ENCODE measurements around the gene MYPOP.
A peak's percentile ranks its signal among the peaks of the same experiment; 100 is the strongest.
"Not testable (repeated sequence)": the region's sequence is repeated elsewhere in the genome, so short reads cannot be mapped to it uniquely, and the experiment has no call there.

Gene MYPOP

GRCh38 chr19:45879971-45880370 is 22.4 kb downstream of the MYPOP start:
- DNase-seq (ENCODE audit: insufficient read length, low spot score) (no peak), FAIRE-seq (no peak)
- TF ChIP-seq SPI1 (IDR thresholded peaks at IDR 0.05; ENCODE audit: low read depth, low read length), result no peak
- no peak for TF ChIP-seq POLR2A (IDR thresholded peaks at IDR 0.05; ENCODE audit: low read depth, low read length)
- TF ChIP-seq POU2F2 (IDR thresholded peaks at IDR 0.05; ENCODE audit: low read depth, low read length), result no peak
- TF ChIP-seq POLR2AphosphoS5 (IDR thresholded peaks at IDR 0.05; ENCODE audit: low read depth, low read length), result no peak
- TF ChIP-seq TAF1 (IDR thresholded peaks at IDR 0.05; ENCODE audit: low read depth, low read length), result no peak
- TF ChIP-seq PAX5 (IDR thresholded peaks at IDR 0.05; ENCODE audit: insufficient read depth, low read length, severe bottlenecking), result no peak

- no peak for TF ChIP-seq POU2F2 (IDR thresholded peaks at IDR 0.05; ENCODE audit: low read depth, low read length)
- TF ChIP-seq SPI1 (IDR thresholded peaks at IDR 0.05; ENCODE audit: low read depth, low read length), result no peak
- no peak for TF ChIP-seq PAX5 (IDR thresholded peaks at IDR 0.05; ENCODE audit: insufficient read depth, low read length, severe bottlenecking)
- TF ChIP-seq POLR2AphosphoS5 (IDR thresholded peaks at IDR 0.05; ENCODE audit: low read depth, low read length), result no peak
- TF ChIP-seq POLR2A (IDR thresholded peaks at IDR 0.05; ENCODE audit: low read depth, low read length), result no peak
- FAIRE-seq (no peak), DNase-seq (ENCODE audit: insufficient read length, low spot score) (no peak)
These were observed 23.4 kb downstream of the MYPOP start for GRCh38 chr19:45879055-45879454.

DNA sequence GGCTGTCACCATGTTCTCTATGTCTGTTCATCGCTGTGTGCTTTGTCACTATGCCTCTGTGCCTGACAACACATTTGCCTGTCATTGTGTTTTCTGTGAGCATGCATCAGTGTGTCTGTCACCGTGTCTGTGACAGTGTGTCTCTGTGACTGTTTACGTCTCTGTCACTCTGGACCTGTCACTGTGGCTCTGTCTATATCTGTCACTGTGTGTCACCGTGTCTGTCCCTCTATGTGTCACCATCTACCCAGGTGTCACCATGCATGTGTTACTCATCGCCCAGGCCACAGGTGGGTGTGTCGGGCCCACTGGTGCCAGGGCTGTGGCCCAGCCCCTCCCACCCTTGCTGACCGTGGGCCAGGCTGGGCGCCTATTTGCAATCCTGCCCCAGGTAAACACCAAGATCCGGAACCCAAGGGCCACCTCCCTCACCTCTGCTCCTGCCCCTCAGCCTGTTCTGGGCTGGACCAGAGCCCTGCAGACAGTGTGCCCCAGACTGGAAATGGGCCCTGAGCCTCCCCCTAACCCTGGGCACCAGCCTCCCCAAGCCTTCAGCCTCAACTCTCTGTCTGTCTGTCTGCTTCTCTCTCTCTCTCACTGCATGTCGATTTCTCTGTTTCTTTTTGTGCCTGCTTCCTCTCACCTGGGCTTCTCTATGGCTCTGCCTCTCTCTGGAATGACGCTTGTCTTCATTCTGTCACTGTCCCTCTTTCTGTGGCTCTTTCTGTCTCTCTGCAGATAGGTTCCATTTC is 24.2 kb downstream of the MYPOP start:
- FAIRE-seq (peak; percentile 87), DNase-seq (ENCODE audit: insufficient read length, low spot score) (no peak)
- no peak for TF ChIP-seq POLR2A (IDR thresholded peaks at IDR 0.05; ENCODE audit: low read depth, low read length)

DNA sequence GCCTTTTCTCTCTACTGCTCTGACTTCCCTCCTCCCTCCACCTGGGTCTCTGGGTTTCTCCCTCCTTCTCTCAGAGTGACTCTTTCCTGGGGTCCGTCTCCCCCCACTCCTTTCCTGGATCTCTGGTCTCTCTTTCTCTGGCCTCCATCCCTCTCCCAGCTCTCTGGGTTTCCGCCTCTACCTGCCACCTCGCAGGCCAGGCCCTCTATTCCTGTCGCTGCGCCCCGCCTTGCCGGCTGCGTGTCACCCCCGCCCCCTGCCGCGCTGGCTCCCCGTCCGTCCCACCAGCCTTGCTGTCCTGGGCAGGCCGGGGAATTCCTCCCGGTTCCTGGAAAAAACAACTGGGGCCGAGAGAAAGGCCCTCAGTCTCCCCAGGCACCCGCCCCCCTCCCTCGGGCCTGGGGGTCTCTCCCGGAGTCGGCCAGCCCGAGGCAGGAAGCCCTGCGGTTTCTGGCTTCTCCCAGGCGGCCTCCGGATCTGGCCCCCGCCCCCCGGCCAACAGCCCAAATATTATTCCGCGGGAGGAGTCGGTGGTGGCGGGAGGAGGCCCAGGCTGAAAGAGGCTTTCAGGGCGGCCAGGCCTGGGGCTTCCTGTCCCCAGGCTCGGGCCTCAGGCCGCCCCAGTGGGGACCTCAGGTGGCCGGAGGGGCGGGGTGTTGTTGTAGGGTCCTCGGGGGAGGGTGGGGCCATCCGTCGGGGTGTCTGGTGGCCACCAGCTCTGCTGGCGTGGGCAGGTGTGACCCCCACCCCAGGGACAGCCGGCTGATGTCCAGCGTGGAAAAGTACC is 25.8 kb downstream of the MYPOP start:
- DNase-seq (ENCODE audit: insufficient read length, low spot score), result peak; percentile 64
- no peak for TF ChIP-seq POU2F2 (IDR thresholded peaks at IDR 0.05; ENCODE audit: low read depth, low read length)
- no peak for TF ChIP-seq POLR2A (IDR thresholded peaks at IDR 0.05; ENCODE audit: low read depth, low read length)
- no peak for TF ChIP-seq SPI1 (IDR thresholded peaks at IDR 0.05; ENCODE audit: low read depth, low read length)
- TF ChIP-seq PAX5 (IDR thresholded peaks at IDR 0.05; ENCODE audit: insufficient read depth, low read length, severe bottlenecking), result no peak
- no peak for TF ChIP-seq TAF1 (IDR thresholded peaks at IDR 0.05; ENCODE audit: low read depth, low read length)
- TF ChIP-seq POLR2AphosphoS5 (IDR thresholded peaks at IDR 0.05; ENCODE audit: low read depth, low read length), result no peak
- peak; percentile 5 for FAIRE-seq

GRCh38 chr19:45876161-45876410 is 26.3 kb downstream of the MYPOP start:
- TF ChIP-seq POU2F2 (IDR thresholded peaks at IDR 0.05; ENCODE audit: low read depth, low read length) (no peak), SPI1 (IDR thresholded peaks at IDR 0.05; ENCODE audit: low read depth, low read length) (no peak), POLR2A (IDR thresholded peaks at IDR 0.05; ENCODE audit: low read depth, low read length) (no peak), PAX5 (IDR thresholded peaks at IDR 0.05; ENCODE audit: insufficient read depth, low read length, severe bottlenecking) (no peak), POLR2AphosphoS5 (IDR thresholded peaks at IDR 0.05; ENCODE audit: low read depth, low read length) (no peak), TAF1 (IDR thresholded peaks at IDR 0.05; ENCODE audit: low read depth, low read length) (no peak)
- FAIRE-seq, result no peak

GRCh38 chr19:45874620-45874966 is 27.8 kb downstream of the MYPOP start:
- DNase-seq (ENCODE audit: insufficient read length, low spot score) (no peak), FAIRE-seq (no peak)
- no peak for TF ChIP-seq POU2F2 (IDR thresholded peaks at IDR 0.05; ENCODE audit: low read depth, low read length)
- no peak for TF ChIP-seq SPI1 (IDR thresholded peaks at IDR 0.05; ENCODE audit: low read depth, low read length)
- no peak for TF ChIP-seq POLR2A (IDR thresholded peaks at IDR 0.05; ENCODE audit: low read depth, low read length)
- no peak for TF ChIP-seq PAX5 (IDR thresholded peaks at IDR 0.05; ENCODE audit: insufficient read depth, low read length, severe bottlenecking)
- no peak for TF ChIP-seq POLR2AphosphoS5 (IDR thresholded peaks at IDR 0.05; ENCODE audit: low read depth, low read length)
- TF ChIP-seq TAF1 (IDR thresholded peaks at IDR 0.05; ENCODE audit: low read depth, low read length), result no peak

More at GRCh38 chr19:45876161-45876410, 26.3 kb downstream of the MYPOP start:
- DNase-seq (ENCODE audit: insufficient read length, low spot score), result no peak

DNA sequence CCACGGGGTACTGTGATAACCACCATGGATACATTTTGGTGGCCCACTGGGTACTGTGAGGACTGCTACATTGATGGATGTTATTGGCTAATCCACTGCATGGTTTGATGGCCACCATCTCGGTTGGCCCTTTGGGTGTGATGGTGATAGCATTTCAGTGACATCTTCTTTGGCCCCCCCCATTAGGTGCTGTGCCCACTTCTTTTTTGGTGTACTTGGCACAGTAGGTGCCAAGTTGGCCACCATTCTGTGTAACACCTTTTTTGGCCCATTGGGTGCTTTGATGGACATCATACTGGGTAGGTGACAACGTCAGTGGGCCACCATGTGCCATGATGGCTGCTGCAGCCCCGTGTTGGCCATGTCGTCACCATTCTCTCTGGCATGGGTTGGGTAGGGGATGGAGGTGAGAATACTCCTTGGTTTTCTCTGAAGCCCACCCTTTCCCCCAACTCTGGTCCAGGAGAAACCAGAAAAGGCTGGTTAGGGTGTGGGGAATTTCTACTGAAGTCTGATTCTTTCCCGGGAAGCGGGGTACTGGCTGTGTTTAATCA is 29.1 kb downstream of the MYPOP start:
- FAIRE-seq, result no peak

DNA sequence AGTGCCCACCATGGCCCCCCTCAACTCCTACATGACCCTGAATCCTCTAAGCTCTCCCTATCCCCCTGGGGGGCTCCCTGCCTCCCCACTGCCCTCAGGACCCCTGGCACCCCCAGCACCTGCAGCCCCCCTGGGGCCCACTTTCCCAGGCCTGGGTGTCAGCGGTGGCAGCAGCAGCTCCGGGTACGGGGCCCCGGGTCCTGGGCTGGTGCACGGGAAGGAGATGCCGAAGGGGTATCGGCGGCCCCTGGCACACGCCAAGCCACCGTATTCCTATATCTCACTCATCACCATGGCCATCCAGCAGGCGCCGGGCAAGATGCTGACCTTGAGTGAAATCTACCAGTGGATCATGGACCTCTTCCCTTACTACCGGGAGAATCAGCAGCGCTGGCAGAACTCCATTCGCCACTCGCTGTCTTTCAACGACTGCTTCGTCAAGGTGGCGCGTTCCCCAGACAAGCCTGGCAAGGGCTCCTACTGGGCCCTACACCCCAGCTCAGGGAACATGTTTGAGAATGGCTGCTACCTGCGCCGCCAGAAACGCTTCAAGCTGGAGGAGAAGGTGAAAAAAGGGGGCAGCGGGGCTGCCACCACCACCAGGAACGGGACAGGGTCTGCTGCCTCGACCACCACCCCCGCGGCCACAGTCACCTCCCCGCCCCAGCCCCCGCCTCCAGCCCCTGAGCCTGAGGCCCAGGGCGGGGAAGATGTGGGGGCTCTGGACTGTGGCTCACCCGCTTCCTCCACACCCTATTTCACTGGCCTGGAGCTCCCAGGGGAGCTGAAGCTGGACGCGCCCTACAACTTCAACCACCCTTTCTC is 30.1 kb downstream of the MYPOP start:
- no peak for FAIRE-seq
- TF ChIP-seq PAX5 (IDR thresholded peaks at IDR 0.05; ENCODE audit: insufficient read depth, low read length, severe bottlenecking) (no peak), POU2F2 (IDR thresholded peaks at IDR 0.05; ENCODE audit: low read depth, low read length) (no peak), SPI1 (IDR thresholded peaks at IDR 0.05; ENCODE audit: low read depth, low read length) (no peak), TAF1 (IDR thresholded peaks at IDR 0.05; ENCODE audit: low read depth, low read length) (no peak)

More for the DNA sequence above, 29.1 kb downstream of the MYPOP start:
- DNase-seq (ENCODE audit: insufficient read length, low spot score), result no peak
- no peak for TF ChIP-seq PAX5 (IDR thresholded peaks at IDR 0.05; ENCODE audit: insufficient read depth, low read length, severe bottlenecking)
- TF ChIP-seq POLR2A (IDR thresholded peaks at IDR 0.05; ENCODE audit: low read depth, low read length), result no peak
- TF ChIP-seq POLR2AphosphoS5 (IDR thresholded peaks at IDR 0.05; ENCODE audit: low read depth, low read length), result no peak
- TF ChIP-seq SPI1 (IDR thresholded peaks at IDR 0.05; ENCODE audit: low read depth, low read length), result no peak
- TF ChIP-seq POU2F2 (IDR thresholded peaks at IDR 0.05; ENCODE audit: low read depth, low read length), result no peak
- no peak for TF ChIP-seq TAF1 (IDR thresholded peaks at IDR 0.05; ENCODE audit: low read depth, low read length)

GRCh38 chr19:45870798-45871197 is 31.6 kb downstream of the MYPOP start:
- no peak for TF ChIP-seq SPI1 (IDR thresholded peaks at IDR 0.05; ENCODE audit: low read depth, low read length)
- TF ChIP-seq PAX5 (IDR thresholded peaks at IDR 0.05; ENCODE audit: insufficient read depth, low read length, severe bottlenecking), result no peak
- TF ChIP-seq POLR2AphosphoS5 (IDR thresholded peaks at IDR 0.05; ENCODE audit: low read depth, low read length), result no peak
- no peak for TF ChIP-seq TAF1 (IDR thresholded peaks at IDR 0.05; ENCODE audit: low read depth, low read length)
- no peak for TF ChIP-seq POU2F2 (IDR thresholded peaks at IDR 0.05; ENCODE audit: low read depth, low read length)
- TF ChIP-seq POLR2A (IDR thresholded peaks at IDR 0.05; ENCODE audit: low read depth, low read length), result no peak
- DNase-seq (ENCODE audit: insufficient read length, low spot score) (no peak), FAIRE-seq (no peak)

More for the DNA sequence above, 30.1 kb downstream of the MYPOP start:
- no peak for DNase-seq (ENCODE audit: insufficient read length, low spot score)

DNA sequence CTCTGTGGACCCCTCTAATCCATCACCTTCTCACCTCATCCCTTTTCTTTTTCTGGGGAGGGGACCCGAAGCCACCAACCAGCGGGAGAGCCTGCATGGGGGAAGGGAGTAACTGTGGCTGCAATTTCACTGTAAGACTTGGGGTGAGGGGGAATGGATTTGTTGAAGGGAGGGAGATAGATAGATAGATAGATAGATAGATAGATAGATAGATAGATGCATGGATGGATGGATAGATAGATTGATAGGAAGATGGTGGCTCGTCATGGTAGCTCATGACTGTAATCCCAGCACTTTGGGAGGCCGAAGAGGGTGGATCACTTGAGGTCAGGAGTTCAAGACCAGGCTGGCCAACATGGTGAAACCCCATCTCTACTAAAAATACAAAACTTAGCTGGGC is 35.2 kb downstream of the MYPOP start:
- FAIRE-seq, result not testable (repeated sequence)

More for the DNA sequence above, 35.2 kb downstream of the MYPOP start:
- DNase-seq (ENCODE audit: insufficient read length, low spot score), result not testable (repeated sequence)
